RWPE1 (cell line): ENCODE results near the gene ZNF598.

Source experiments
- CTCF ChIA-PET: fragments of 350-600 bp; sonication (Branson Sonifier 250); formaldehyde crosslinking; extraction: SDS; loops from one replicate; lab custom pipeline; 2021; lab: Yijun Ruan, JAX
- POLR2A ChIA-PET: fragments of 400-600 bp; formaldehyde crosslinking; extraction: SDS; loops from one replicate; lab custom pipeline; 2020; ENCODE audit warnings: antibody characterized with exemption; ENCODE audit not compliant: low non-redundant PET; lab: Yijun Ruan, JAX
- DNase-seq: peaks from one replicate; pipeline ENCODE4 v3.0.0; 2012; ENCODE audit warnings: low spot score
- H3K27ac ChIP-seq: fragments of 450-650 bp; 2 replicates; pipeline ENCODE4 v1.5.1; 2017
- CTCF ChIP-seq: fragments of 450-650 bp; conservative IDR thresholded peaks from 2 replicates; pipeline ENCODE4 v1.5.1; 2017; ENCODE audit warnings: low read depth, mild to moderate bottlenecking

The ZNF598 gene

GRCh38 chr16:2008009-2008526 lies 1.6 kb downstream of the ZNF598 start:
- peak overlapping the region; percentile 98 for H3K27ac ChIP-seq
- TF ChIP-seq CTCF, result no peak
- DNase-seq, result peak; percentile 88
- CTCF ChIA-PET, result interaction anchor here (0.6 kb wide), 1 partner anchor 40 kb away, joined by 3 read pairs; no protein-coding TSS in a partner anchor
- POLR2A ChIA-PET, result interaction anchor here (0.6 to 1.2 kb wide), 6 partner anchors 13 to 147 kb away, joined by 3 to 8 read pairs (median 3); partner anchors contain the start of genes RPS2 and TRAF7

- no peak for TF ChIP-seq CTCF
- no peak for DNase-seq
- peak overlapping the region; percentile 98 for H3K27ac ChIP-seq
- ChIA-PET POLR2A (interaction anchor here (0.6 to 1.2 kb wide), 3 partner anchors 14 to 148 kb away, joined by 3 to 8 read pairs (median 3); partner anchors contain the start of genes RPS2 and TRAF7), CTCF (interaction anchor here (0.6 kb wide), 3 partner anchors 14 to 58 kb away, joined by 3 read pairs; no protein-coding TSS in a partner anchor)
Observed at GRCh38 chr16:2007081-2007836, 2.4 kb downstream of the ZNF598 start.

GRCh38 chr16:2006317-2006716 lies 3.3 kb downstream of the ZNF598 start:
- ChIA-PET POLR2A (no interaction called here), CTCF (no interaction called here)
- H3K27ac ChIP-seq, result peak overlapping the region; percentile 98
- no peak for TF ChIP-seq CTCF
- no peak for DNase-seq

- peak overlapping the region; percentile 98 for H3K27ac ChIP-seq
- ChIA-PET CTCF (interaction anchor here (0.5 to 2.5 kb wide), 2 partner anchors 135 to 163 kb away, joined by 3 to 17 read pairs; no protein-coding TSS in a partner anchor), POLR2A (no interaction called here)
- DNase-seq, result no peak
- no peak for TF ChIP-seq CTCF
Observed at GRCh38 chr16:2005646-2006045, 4.0 kb downstream of the ZNF598 start.

- DNase-seq, result no peak
- CTCF ChIA-PET, result interaction anchor here (0.6 to 2.5 kb wide), 4 partner anchors 136 to 202 kb away, joined by 3 to 17 read pairs (median 4); no protein-coding TSS in a partner anchor
- POLR2A ChIA-PET, result interaction anchor here (0.7 kb wide), 1 partner anchor 12 kb away, joined by 3 read pairs; no protein-coding TSS in a partner anchor
- TF ChIP-seq CTCF, result no peak
- peak overlapping the region; percentile 98 for H3K27ac ChIP-seq
Observed at GRCh38 chr16:2004795-2005517, 4.7 kb downstream of the ZNF598 start.
